Measurements from ENCODE around the gene PITPNC1. TPM values are rescaled to one million over a fixed set of nuclear protein-coding genes. Genes with fewer than 3 reads are reported as not detected.
A peak's percentile ranks its signal among the peaks of the same experiment; 100 is the strongest.

Gene PITPNC1
- polyA plus RNA-seq, 1 experiment, result 9.1 TPM

DNA sequence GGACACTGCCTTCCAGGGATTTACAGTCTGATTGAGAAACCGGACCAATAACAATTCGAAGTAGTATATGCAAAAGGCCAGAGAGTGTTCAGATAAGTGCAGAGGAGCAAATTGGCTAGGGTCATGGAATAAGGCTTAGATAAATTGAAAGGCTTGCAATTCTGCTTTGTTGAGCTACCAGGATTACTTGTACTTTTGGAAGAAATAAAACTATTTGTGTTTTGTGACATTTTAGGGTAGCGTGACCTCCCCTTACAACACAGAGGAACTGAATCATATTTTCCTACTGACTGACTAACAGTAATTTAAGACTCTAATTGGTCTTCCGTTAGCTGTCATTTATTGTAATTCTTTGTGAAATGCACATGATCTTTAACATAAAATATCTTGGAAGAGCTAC, 104.7 kb downstream of the PITPNC1 start:
- POLR2A ChIA-PET, result no interaction called here
- CTCF ChIA-PET, result interaction anchor here (1.4 kb wide), 1 partner anchor 148 kb away, joined by 3 read pairs; no protein-coding TSS in a partner anchor
- Histone ChIP-seq H3K9me3 (ENCODE audit: control insufficient read depth, insufficient read depth, low read length) (no peaks in the 10 kb centered on the region), H3K4me3 (ENCODE audit: low read depth, low read length) (no peak overlapping the region), H3K27me3 (ENCODE audit: control insufficient read depth, insufficient read depth, low read length) (no peaks in the 10 kb centered on the region), H3K27ac (ENCODE audit: low read depth, low read length) (no peak overlapping the region)
- no peak for TF ChIP-seq CTCF (IDR thresholded peaks at IDR 0.05; ENCODE audit: low read depth, low read length)
- DNase-seq (ENCODE audit: low read depth, low spot score), result no peak

DNA sequence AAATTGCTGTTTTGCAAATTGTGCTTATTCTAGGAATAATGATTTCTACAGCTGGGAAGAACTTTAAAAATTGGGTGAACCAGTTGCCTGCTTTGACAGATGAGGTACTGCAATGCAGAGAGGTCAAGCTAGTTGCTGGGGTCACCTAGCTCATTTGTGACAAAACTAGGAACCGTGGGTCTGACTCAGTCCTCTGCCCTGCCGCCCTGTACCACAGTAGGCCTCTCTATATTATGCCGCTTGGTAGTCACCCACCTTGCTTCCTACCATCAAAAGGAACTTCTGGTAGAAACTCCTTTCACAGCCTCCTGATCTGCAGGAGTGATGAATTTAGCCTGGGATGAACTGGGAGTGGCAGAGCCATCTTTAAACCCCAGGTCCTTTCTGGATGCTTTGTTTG, 105.7 kb downstream of the PITPNC1 start:
- ChIA-PET POLR2A (no interaction called here), CTCF (interaction anchor here (1.2 to 1.8 kb wide), 3 partner anchors 7 to 148 kb away, joined by 4 to 10 read pairs (median 8); no protein-coding TSS in a partner anchor)
- no peak overlapping the region for H3K27ac ChIP-seq (ENCODE audit: low read depth, low read length)

GRCh38 chr17:67484261-67484660, 107.2 kb downstream of the PITPNC1 start:
- H3K27ac ChIP-seq (ENCODE audit: low read depth, low read length), result no peak overlapping the region
- TF ChIP-seq CTCF (IDR thresholded peaks at IDR 0.05; ENCODE audit: low read depth, low read length), result no peak

More for the DNA sequence above, 105.7 kb downstream of the PITPNC1 start:
- Histone ChIP-seq H3K9me3 (ENCODE audit: control insufficient read depth, insufficient read depth, low read length) (no peaks in the 10 kb centered on the region), H3K27me3 (ENCODE audit: control insufficient read depth, insufficient read depth, low read length) (no peaks in the 10 kb centered on the region), H3K4me3 (ENCODE audit: low read depth, low read length) (no peak overlapping the region)
- no peak for TF ChIP-seq CTCF (IDR thresholded peaks at IDR 0.05; ENCODE audit: low read depth, low read length)
- no peak for DNase-seq (ENCODE audit: low read depth, low spot score)

DNA sequence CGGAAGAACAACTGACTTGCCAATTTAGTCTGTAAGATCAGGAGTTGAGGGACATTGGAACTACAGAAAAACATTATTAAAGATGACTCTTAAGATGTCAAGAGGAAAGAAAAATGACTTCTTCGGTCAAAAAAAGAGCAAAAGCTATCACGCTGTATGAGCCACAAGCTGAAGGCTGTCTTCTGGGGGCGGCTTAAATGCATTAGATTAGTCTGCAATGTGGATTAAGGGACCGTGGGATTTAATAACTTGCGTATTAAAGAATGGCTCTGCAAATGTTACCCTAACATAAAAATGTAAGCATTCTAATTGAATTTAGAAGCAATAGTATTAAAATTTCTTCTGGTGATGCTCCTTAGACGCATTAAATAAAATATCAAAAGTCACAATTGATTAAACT, 108.6 kb downstream of the PITPNC1 start:
- no peak for TF ChIP-seq CTCF (IDR thresholded peaks at IDR 0.05; ENCODE audit: low read depth, low read length)
- no peak overlapping the region for H3K27ac ChIP-seq (ENCODE audit: low read depth, low read length)
- CTCF ChIA-PET, result interaction anchor here (0.9 to 2.5 kb wide), 2 partner anchors 11 to 74 kb away, joined by 3 to 8 read pairs; no protein-coding TSS in a partner anchor
- H3K4me3 ChIP-seq (ENCODE audit: low read depth, low read length), result no peak overlapping the region
- POLR2A ChIA-PET, result no interaction called here
- no peak for DNase-seq (ENCODE audit: low read depth, low spot score)
- no peaks in the 10 kb centered on the region for H3K9me3 ChIP-seq (ENCODE audit: control insufficient read depth, insufficient read depth, low read length)
- H3K27me3 ChIP-seq (ENCODE audit: control insufficient read depth, insufficient read depth, low read length), result no peaks in the 10 kb centered on the region

More at GRCh38 chr17:67484261-67484660, 107.2 kb downstream of the PITPNC1 start:
- Histone ChIP-seq H3K9me3 (ENCODE audit: control insufficient read depth, insufficient read depth, low read length) (no peaks in the 10 kb centered on the region), H3K4me3 (ENCODE audit: low read depth, low read length) (no peak overlapping the region), H3K27me3 (ENCODE audit: control insufficient read depth, insufficient read depth, low read length) (no peaks in the 10 kb centered on the region)
- no peak for DNase-seq (ENCODE audit: low read depth, low spot score)
- CTCF ChIA-PET, result interaction anchor here (1.1 to 1.9 kb wide), 3 partner anchors 9 to 145 kb away, joined by 3 to 10 read pairs (median 5); no protein-coding TSS in a partner anchor
- POLR2A ChIA-PET, result no interaction called here

DNA sequence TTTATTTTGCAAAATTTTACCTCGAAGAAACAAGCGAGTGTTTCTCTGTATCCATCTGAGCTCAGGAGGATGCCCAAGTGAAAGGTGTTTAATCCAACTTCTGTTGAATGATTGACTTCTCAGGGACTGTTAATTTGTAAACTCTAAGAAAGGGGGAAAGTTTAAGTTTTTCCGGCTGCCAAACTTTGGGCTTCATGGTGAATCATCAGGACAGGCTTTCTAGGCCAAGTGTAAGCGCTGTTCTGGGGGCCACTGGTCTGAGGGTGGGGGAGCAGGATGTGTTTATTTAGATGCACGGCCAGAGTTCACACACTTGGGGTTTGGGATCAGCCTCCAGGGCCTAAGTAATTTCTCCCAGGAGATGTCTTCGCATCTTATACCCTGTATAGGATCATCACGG, 110.4 kb downstream of the PITPNC1 start:
- no peak overlapping the region for H3K4me3 ChIP-seq (ENCODE audit: low read depth, low read length)
- POLR2A ChIA-PET, result no interaction called here
- no peaks in the 10 kb centered on the region for H3K9me3 ChIP-seq (ENCODE audit: control insufficient read depth, insufficient read depth, low read length)
- TF ChIP-seq CTCF (IDR thresholded peaks at IDR 0.05; ENCODE audit: low read depth, low read length), result no peak
- peak overlapping the region; percentile 52 for H3K27ac ChIP-seq (ENCODE audit: low read depth, low read length)
- no peaks in the 10 kb centered on the region for H3K27me3 ChIP-seq (ENCODE audit: control insufficient read depth, insufficient read depth, low read length)
- no peak for DNase-seq (ENCODE audit: low read depth, low spot score)
- CTCF ChIA-PET, result interaction anchor here (1.2 to 2.5 kb wide), 3 partner anchors 12 to 112 kb away, joined by 3 to 8 read pairs (median 3); no protein-coding TSS in a partner anchor
